OCI-LY1 (cell line): ENCODE results near the gene RYR1.

Experiments used
- H2AFZ ChIP-seq: fragments of 200-600 bp; sonication (generic), shearing (Covaris generic); 2 replicates; pipeline ENCODE4 v1.6.0; 2014; ENCODE audit warnings: antibody characterized with exemption, mild to moderate bottlenecking, low read length
- H3F3A ChIP-seq: fragments of 200-600 bp; sonication (generic), shearing (Covaris generic); 2 replicates; pipeline ENCODE4 v1.6.0; 2014; ENCODE audit warnings: mild to moderate bottlenecking, antibody characterized with exemption, low read length, moderate library complexity; ENCODE audit not compliant: insufficient read depth
- H3K27ac ChIP-seq: fragments of 200-600 bp; sonication (generic); 2 replicates; pipeline ENCODE4 v1.5.1; 2014; ENCODE audit warnings: low read length, mixed run types, mild to moderate bottlenecking, low read depth; ENCODE audit not compliant: poor library complexity, severe bottlenecking
- H3K27me3 ChIP-seq: fragments of 200-600 bp; sonication (generic); 2 replicates; pipeline ENCODE4 v1.6.0; 2014; ENCODE audit warnings: antibody characterized with exemption, mild to moderate bottlenecking, low read length, moderate library complexity; ENCODE audit not compliant: insufficient read depth
- H3K36me3 ChIP-seq: fragments of 200-600 bp; sonication (generic); 2 replicates; pipeline ENCODE4 v1.6.1; 2014; ENCODE audit warnings: mild to moderate bottlenecking, antibody characterized with exemption, low read length, moderate library complexity, mixed read lengths; ENCODE audit not compliant: insufficient read depth
- H3K4me1 ChIP-seq: fragments of 200-600 bp; sonication (generic); 2 replicates; pipeline ENCODE4 v1.5.1; 2014; ENCODE audit warnings: mild to moderate bottlenecking, low read length, moderate library complexity; ENCODE audit not compliant: insufficient read depth, severe bottlenecking
- H3K4me2 ChIP-seq: fragments of 200-600 bp; sonication (generic), shearing (Covaris generic); 2 replicates; pipeline ENCODE4 v1.6.1; 2014; ENCODE audit warnings: low read length
- H3K4me3 ChIP-seq: fragments of 200-600 bp; sonication (generic); 2 replicates; pipeline ENCODE4 v1.5.1; 2014; ENCODE audit warnings: low read length, low read depth, mild to moderate bottlenecking, mixed read lengths; ENCODE audit not compliant: poor library complexity, severe bottlenecking
- H3K79me2 ChIP-seq: fragments of 200-600 bp; shearing (Covaris generic); 2 replicates; pipeline ENCODE4 v1.6.1; 2016; ENCODE audit warnings: mixed run types, low read length, mixed read lengths; ENCODE audit not compliant: insufficient read depth
- H3K9ac ChIP-seq: fragments of 200-600 bp; sonication (generic), shearing (Covaris generic); 2 replicates; pipeline ENCODE4 v1.6.1; 2014; ENCODE audit warnings: mild to moderate bottlenecking, low read length, mixed read lengths
- H3K9me2 ChIP-seq: fragments of 200-600 bp; sonication (generic), shearing (Covaris generic); 2 replicates; pipeline ENCODE4 v1.6.1; 2014; ENCODE audit warnings: low read depth, mild to moderate bottlenecking, low read length, mixed read lengths
- H3K9me3 ChIP-seq: fragments of 200-600 bp; shearing (Covaris generic); 2 replicates; pipeline ENCODE4 v1.6.1; 2014; ENCODE audit warnings: low read length, mixed read lengths
- H4K20me1 ChIP-seq: fragments of 200-600 bp; sonication (generic), shearing (Covaris generic); 2 replicates; pipeline ENCODE4 v1.6.0; 2016; ENCODE audit warnings: mild to moderate bottlenecking, low read length; ENCODE audit not compliant: insufficient read depth
- CTCF ChIP-seq: fragments of 200-600 bp; sonication (generic), shearing (Covaris generic); IDR thresholded peaks from 2 replicates; pipeline ENCODE4 v1.5.1; 2017; ENCODE audit warnings: mild to moderate bottlenecking, antibody characterized with exemption, low read length, moderate library complexity, mixed read lengths
- EZH2 ChIP-seq: fragments of 200-600 bp; sonication (generic), shearing (Covaris generic); IDR thresholded peaks from 2 replicates; pipeline ENCODE4 v1.8.0; 2017; ENCODE audit warnings: borderline replicate concordance, mixed run types, mild to moderate bottlenecking, antibody characterized with exemption, low read length, moderate library complexity, mixed read lengths

RYR1 gene

GRCh38 chr19:38451629-38452028 is 18.1 kb downstream of the RYR1 start:
- no peaks in the 10 kb centered on the region for H3K79me2 ChIP-seq
- H3K27me3 ChIP-seq, result no peaks in the 10 kb centered on the region
- no peaks in the 10 kb centered on the region for H3K9me2 ChIP-seq
- H3K4me3 ChIP-seq, result no peak overlapping the region
- no peak overlapping the region for H2AFZ ChIP-seq
- no peaks in the 10 kb centered on the region for H3K4me1 ChIP-seq
- H3K9ac ChIP-seq, result no peak overlapping the region
- TF ChIP-seq EZH2 (no peak), CTCF (no peak)
- H3K36me3 ChIP-seq, result no peaks in the 10 kb centered on the region
- no peaks in the 10 kb centered on the region for H3K9me3 ChIP-seq
- H4K20me1 ChIP-seq, result no peaks in the 10 kb centered on the region
- H3K27ac ChIP-seq, result no peak overlapping the region
- H3F3A ChIP-seq, result no peaks in the 10 kb centered on the region
- H3K4me2 ChIP-seq, result no peak overlapping the region

DNA sequence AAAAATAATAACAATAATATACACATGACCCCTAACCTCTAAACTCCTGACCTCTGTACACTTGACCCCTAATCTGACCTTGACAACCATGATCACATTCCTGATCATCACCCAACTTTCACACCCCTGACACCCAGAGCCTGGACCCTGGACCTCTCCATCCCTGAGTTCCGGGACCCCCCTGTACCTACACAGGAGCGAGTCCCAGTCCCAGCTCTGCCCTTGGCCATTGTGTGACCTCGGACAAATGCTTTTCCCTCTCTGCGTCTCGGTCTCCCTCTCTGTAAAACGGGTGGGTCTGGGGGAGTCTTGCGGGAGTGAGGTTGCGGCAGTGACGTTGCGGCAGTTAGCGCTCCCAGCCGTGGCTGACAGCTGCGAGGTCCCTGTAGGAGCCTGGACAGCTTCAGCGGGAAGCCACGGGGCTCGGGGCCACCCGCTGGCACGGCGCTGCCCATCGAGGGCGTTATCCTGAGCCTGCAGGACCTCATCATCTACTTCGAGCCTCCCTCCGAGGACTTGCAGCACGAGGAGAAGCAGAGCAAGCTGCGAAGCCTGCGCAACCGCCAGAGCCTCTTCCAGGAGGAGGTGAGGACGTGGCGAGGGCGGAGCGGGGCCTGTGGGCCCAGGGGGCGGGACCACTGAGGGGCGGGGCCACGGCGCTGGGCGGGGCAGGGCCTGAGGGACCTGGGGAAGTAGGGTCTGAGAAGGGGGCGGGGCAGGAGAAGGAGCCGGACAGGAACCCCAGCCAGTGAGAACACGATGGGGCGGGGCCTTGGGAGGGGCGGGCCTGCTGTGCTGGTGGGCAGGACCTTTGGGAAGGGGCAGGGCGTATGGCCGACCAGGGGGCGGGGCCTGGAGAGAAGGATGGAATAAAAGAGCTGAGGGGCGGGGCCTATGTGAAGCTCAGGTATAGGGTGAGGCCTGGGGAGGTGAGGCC is 19.2 kb downstream of the RYR1 start:
- Histone ChIP-seq H3K27ac (no peak overlapping the region), H3K9me2 (no peaks in the 10 kb centered on the region), H3K9me3 (no peaks in the 10 kb centered on the region), H3K27me3 (no peaks in the 10 kb centered on the region), H3K79me2 (no peaks in the 10 kb centered on the region), H2AFZ (no peak overlapping the region), H3K4me2 (no peak overlapping the region), H3K36me3 (no peaks in the 10 kb centered on the region), H3K9ac (no peak overlapping the region), H4K20me1 (no peaks in the 10 kb centered on the region), H3K4me1 (no peaks in the 10 kb centered on the region), H3K4me3 (no peak overlapping the region), H3F3A (no peaks in the 10 kb centered on the region)
- TF ChIP-seq EZH2 (no peak), CTCF (no peak)

GRCh38 chr19:38453596-38453995 is 20.1 kb downstream of the RYR1 start:
- Histone ChIP-seq H3K4me1 (no peaks in the 10 kb centered on the region), H3K4me2 (no peak overlapping the region), H3K79me2 (no peaks in the 10 kb centered on the region), H3K36me3 (no peaks in the 10 kb centered on the region), H3K27me3 (no peaks in the 10 kb centered on the region), H2AFZ (no peak overlapping the region), H3K9me2 (no peaks in the 10 kb centered on the region), H3K9ac (no peak overlapping the region), H3K27ac (no peak overlapping the region), H3K4me3 (no peak overlapping the region), H3F3A (no peaks in the 10 kb centered on the region), H3K9me3 (no peaks in the 10 kb centered on the region), H4K20me1 (no peaks in the 10 kb centered on the region)
- no peak for TF ChIP-seq CTCF
- no peak for TF ChIP-seq EZH2
